Astrocyte (in vitro differentiated cells and primary cell): ENCODE measurements around the gene WNT7A. TPM values are rescaled to one million over a fixed set of nuclear protein-coding genes. Genes with fewer than 3 reads are reported as not detected.

Source experiments
- DNase-seq: peaks from one replicate; pipeline ENCODE4 v3.0.0-alpha.2; 2010; ENCODE audit warnings: low read depth
- FAIRE-seq: peaks from 2 replicates; lab custom pipeline; 2011; peaks lifted over from hg19 to GRCh38; lab: Jason Lieb, UNC
- H2AFZ ChIP-seq: 2 replicates; pipeline ENCODE4 v1.6.0; 2012; ENCODE audit warnings: low read depth, low read length, inconsistent platforms
- H3K27ac ChIP-seq: 2 replicates; pipeline ENCODE4 v1.5.1; 2011; ENCODE audit warnings: low read depth, low read length, inconsistent platforms
- H3K27me3 ChIP-seq: 2 replicates; pipeline ENCODE4 v1.6.0; 2011; ENCODE audit warnings: low read length, inconsistent platforms; ENCODE audit not compliant: insufficient read depth
- H3K36me3 ChIP-seq: 2 replicates; pipeline ENCODE4 v1.5.1; 2011; ENCODE audit warnings: low read length, inconsistent platforms; ENCODE audit not compliant: insufficient read depth
- H3K4me1 ChIP-seq: 2 replicates; pipeline ENCODE4 v1.5.1; 2011; ENCODE audit warnings: low read length, inconsistent platforms; ENCODE audit not compliant: insufficient read depth
- H3K4me2 ChIP-seq: 2 replicates; pipeline ENCODE4 v1.6.0; 2012; ENCODE audit warnings: low read length, inconsistent platforms
- H3K4me3 ChIP-seq: 2 replicates; pipeline ENCODE4 v1.5.1; 2011; ENCODE audit warnings: low read depth, mild to moderate bottlenecking, low read length, inconsistent platforms; ENCODE audit not compliant: insufficient read depth
- H3K79me2 ChIP-seq: 2 replicates; pipeline ENCODE4 v1.6.0; 2012; ENCODE audit warnings: mild to moderate bottlenecking, low read length, inconsistent platforms; ENCODE audit not compliant: insufficient read depth
- H3K9ac ChIP-seq: 2 replicates; pipeline ENCODE4 v1.6.0; 2012; ENCODE audit warnings: mild to moderate bottlenecking, low read length, inconsistent platforms
- H3K9me3 ChIP-seq: 2 replicates; pipeline ENCODE4 v1.5.1; 2012; ENCODE audit warnings: low read depth, mild to moderate bottlenecking, low read length, inconsistent platforms; ENCODE audit not compliant: insufficient read depth
- H4K20me1 ChIP-seq: 2 replicates; pipeline ENCODE4 v1.6.0; 2012; ENCODE audit warnings: low read length, inconsistent platforms; ENCODE audit not compliant: insufficient read depth
- H3K27ac Mint-ChIP-seq: one replicate; pipeline ENCODE4 v1.8.0; 2021; ENCODE audit warnings: mild to moderate bottlenecking, mixed read lengths; ENCODE audit not compliant: unreplicated experiment
- H3K27me3 Mint-ChIP-seq: one replicate; pipeline ENCODE4 v1.8.0; 2021; ENCODE audit warnings: low read depth, mixed read lengths; ENCODE audit not compliant: unreplicated experiment
- H3K36me3 Mint-ChIP-seq: one replicate; pipeline ENCODE4 v1.8.0; 2021; ENCODE audit warnings: low read depth, mixed read lengths; ENCODE audit not compliant: unreplicated experiment
- H3K4me1 Mint-ChIP-seq: one replicate; pipeline ENCODE4 v1.8.0; 2021; ENCODE audit warnings: low read depth, mixed read lengths; ENCODE audit not compliant: unreplicated experiment
- H3K4me3 Mint-ChIP-seq: one replicate; pipeline ENCODE4 v1.8.0; 2021; ENCODE audit warnings: mild to moderate bottlenecking, moderate library complexity, mixed read lengths; ENCODE audit not compliant: unreplicated experiment
- H3K9me3 Mint-ChIP-seq: one replicate; pipeline ENCODE4 v1.8.0; 2021; ENCODE audit warnings: mild to moderate bottlenecking, mixed read lengths; ENCODE audit not compliant: unreplicated experiment
- EZH2 ChIP-seq: IDR thresholded peaks from 2 replicates; pipeline ENCODE4 v1.6.1; 2012; ENCODE audit warnings: mild to moderate bottlenecking, low read length, inconsistent platforms; ENCODE audit not compliant: insufficient read depth
- total RNA-seq: library from RNA; stranded (reverse); gene quantifications from 2 replicates; pipeline ENCODE4 v1.2.1, GENCODE V29; 2021
- TF ChIP-seq, protein P1 (sequence below): IDR thresholded peaks from 2 replicates; pipeline ENCODE4 v1.5.1; 2011; ENCODE audit warnings: low read depth, mild to moderate bottlenecking, inconsistent platforms, low read length, moderate library complexity; ENCODE audit not compliant: insufficient read depth

Gene WNT7A
- total RNA-seq, 1 donor from 2014 or later: 1.7 TPM

DNA sequence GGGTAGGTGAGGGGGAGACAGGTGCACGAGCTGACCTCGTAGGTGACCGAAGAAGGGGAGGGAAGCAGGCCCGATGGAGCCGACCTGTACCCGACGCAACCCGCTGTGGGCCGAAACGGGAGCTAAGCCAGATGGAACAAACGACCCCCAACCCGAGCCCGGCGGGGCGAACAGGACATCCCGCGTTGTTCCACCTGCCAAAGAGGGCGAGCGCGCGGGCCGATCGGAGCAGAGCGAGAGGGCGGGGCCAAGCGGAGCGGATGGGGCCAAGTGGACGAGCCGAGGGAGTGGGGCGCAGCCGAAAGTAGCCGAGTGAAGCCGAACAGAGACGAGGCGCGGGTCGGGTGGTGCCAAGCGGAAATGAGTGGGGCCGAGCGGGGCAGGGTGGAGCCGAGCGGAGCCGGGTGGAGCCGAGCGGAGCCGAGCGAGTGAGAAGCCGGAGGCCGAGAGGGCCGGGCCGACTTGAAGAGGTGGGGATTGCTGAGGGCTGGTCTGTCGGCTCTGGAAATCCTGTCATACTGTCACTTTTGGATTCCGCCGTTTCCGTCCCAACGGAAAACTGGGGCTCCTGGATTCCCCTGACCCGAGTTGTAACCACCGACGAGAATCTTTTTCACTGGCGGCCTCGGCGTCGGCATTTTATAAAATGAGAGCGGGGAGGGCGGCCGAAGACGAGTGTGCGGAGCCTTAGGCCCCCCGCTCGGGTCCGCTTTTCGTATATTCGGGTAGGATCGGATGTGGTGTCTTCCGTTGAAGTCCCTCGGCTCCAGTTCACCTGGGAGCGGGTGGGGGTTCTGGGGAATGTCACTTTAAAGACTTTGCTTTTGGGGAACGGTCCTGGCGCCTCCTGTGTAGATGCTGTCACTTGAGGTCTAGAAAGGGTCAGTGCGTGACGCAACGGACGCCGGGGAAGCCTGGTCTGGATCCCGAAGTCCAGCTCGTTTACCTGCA, 15.6 kb upstream of the WNT7A start:
- H3K4me3 Mint-ChIP-seq: peak overlapping the region; percentile 88

GRCh38 chr3:13894807-13895154, 14.9 kb upstream of the WNT7A start:
- DNase-seq (no peak), FAIRE-seq (no peak)
- peak overlapping the region; percentile 93 for H2AFZ ChIP-seq
- H3K9me3 ChIP-seq: peaks cover 3% of the 10 kb centered on the region
- no peak overlapping the region for H3K27ac Mint-ChIP-seq
- peak overlapping the region; percentile 59 for H3K4me3 ChIP-seq
- H3K79me2 ChIP-seq: no peaks in the 10 kb centered on the region
- H3K27me3 Mint-ChIP-seq: peaks cover 20% of the 10 kb centered on the region
- TF ChIP-seq, protein P1, sequence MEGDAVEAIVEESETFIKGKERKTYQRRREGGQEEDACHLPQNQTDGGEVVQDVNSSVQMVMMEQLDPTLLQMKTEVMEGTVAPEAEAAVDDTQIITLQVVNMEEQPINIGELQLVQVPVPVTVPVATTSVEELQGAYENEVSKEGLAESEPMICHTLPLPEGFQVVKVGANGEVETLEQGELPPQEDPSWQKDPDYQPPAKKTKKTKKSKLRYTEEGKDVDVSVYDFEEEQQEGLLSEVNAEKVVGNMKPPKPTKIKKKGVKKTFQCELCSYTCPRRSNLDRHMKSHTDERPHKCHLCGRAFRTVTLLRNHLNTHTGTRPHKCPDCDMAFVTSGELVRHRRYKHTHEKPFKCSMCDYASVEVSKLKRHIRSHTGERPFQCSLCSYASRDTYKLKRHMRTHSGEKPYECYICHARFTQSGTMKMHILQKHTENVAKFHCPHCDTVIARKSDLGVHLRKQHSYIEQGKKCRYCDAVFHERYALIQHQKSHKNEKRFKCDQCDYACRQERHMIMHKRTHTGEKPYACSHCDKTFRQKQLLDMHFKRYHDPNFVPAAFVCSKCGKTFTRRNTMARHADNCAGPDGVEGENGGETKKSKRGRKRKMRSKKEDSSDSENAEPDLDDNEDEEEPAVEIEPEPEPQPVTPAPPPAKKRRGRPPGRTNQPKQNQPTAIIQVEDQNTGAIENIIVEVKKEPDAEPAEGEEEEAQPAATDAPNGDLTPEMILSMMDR: no peak
- TF ChIP-seq EZH2: no peak
- H3K27me3 ChIP-seq: peaks cover 9% of the 10 kb centered on the region
- H3K4me2 ChIP-seq: peak overlapping the region; percentile 98
- H3K4me1 Mint-ChIP-seq: no peaks in the 10 kb centered on the region
- H3K4me1 ChIP-seq: peaks cover 11% of the 10 kb centered on the region
- H3K9me3 Mint-ChIP-seq: peaks cover 28% of the 10 kb centered on the region
- H3K36me3 Mint-ChIP-seq: peaks cover 3% of the 10 kb centered on the region
- peak overlapping the region; percentile 80 for H3K9ac ChIP-seq
- H3K4me3 Mint-ChIP-seq: peak overlapping the region; percentile 88
- no peak overlapping the region for H3K27ac ChIP-seq
- H4K20me1 ChIP-seq: no peaks in the 10 kb centered on the region
- H3K36me3 ChIP-seq: no peaks in the 10 kb centered on the region

More for the DNA sequence above, 15.6 kb upstream of the WNT7A start:
- peak; percentile 66 for DNase-seq
- Mint-ChIP-seq H3K27me3 (peaks cover 18% of the 10 kb centered on the region), H3K27ac (peak overlapping the region; percentile 53), H3K4me1 (no peaks in the 10 kb centered on the region), H3K36me3 (peaks cover 3% of the 10 kb centered on the region), H3K9me3 (peaks cover 31% of the 10 kb centered on the region)
- no peak for FAIRE-seq
- H3K4me2 ChIP-seq: peak overlapping the region; percentile 98
- H3K9me3 ChIP-seq: peaks cover 3% of the 10 kb centered on the region
- peaks cover 11% of the 10 kb centered on the region for H3K4me1 ChIP-seq
- peak overlapping the region; percentile 80 for H3K9ac ChIP-seq
- peaks cover 9% of the 10 kb centered on the region for H3K27me3 ChIP-seq
- H3K27ac ChIP-seq: no peak overlapping the region
- TF ChIP-seq, protein P1: no peak
- no peak for TF ChIP-seq EZH2
- no peaks in the 10 kb centered on the region for H3K79me2 ChIP-seq
- no peaks in the 10 kb centered on the region for H4K20me1 ChIP-seq
- H2AFZ ChIP-seq: peak overlapping the region; percentile 93
- no peaks in the 10 kb centered on the region for H3K36me3 ChIP-seq
- peak overlapping the region; percentile 59 for H3K4me3 ChIP-seq
